DND-41 (cell line): ENCODE measurements around the gene LPCAT2.

Experiments
- ATAC-seq: fragments of 200-7000 bp; cut with Tn5 transposase; 3 replicates; pipeline ENCODE4 v1.9.1; 2021; ENCODE audit warnings: low read depth; ENCODE audit not compliant: insufficient read depth
- DNase-seq: peaks from one replicate; pipeline ENCODE4 v3.0.0-alpha.2; 2020
- H2AFZ ChIP-seq: 2 replicates; pipeline ENCODE4 v1.6.0; 2012; ENCODE audit warnings: low read depth, low read length
- H3K27ac ChIP-seq: 2 replicates; pipeline ENCODE4 v1.5.1; 2012; ENCODE audit warnings: low read length, inconsistent platforms
- H3K27me3 ChIP-seq: fragments of 200-600 bp; sonication (generic); 2 replicates; pipeline ENCODE4 v1.6.0; 2012; ENCODE audit warnings: low read length, mild to moderate bottlenecking, inconsistent platforms; ENCODE audit not compliant: insufficient read depth, poor library complexity
- H3K36me3 ChIP-seq: 2 replicates; pipeline ENCODE4 v1.5.1; 2012; ENCODE audit warnings: low read length, inconsistent platforms; ENCODE audit not compliant: insufficient read depth
- H3K4me1 ChIP-seq: 2 replicates; pipeline ENCODE4 v1.5.1; 2012; ENCODE audit warnings: mild to moderate bottlenecking, low read length; ENCODE audit not compliant: insufficient read depth
- H3K4me2 ChIP-seq: 2 replicates; pipeline ENCODE4 v1.6.0; 2012; ENCODE audit warnings: mild to moderate bottlenecking, moderate library complexity, low read length, inconsistent platforms; ENCODE audit not compliant: insufficient read depth
- H3K4me3 ChIP-seq, 2 experiments: fragments of 200-600 bp in 1 of 2; shearing (Covaris generic) in 1 of 2; 2 replicates each; pipeline ENCODE4 v1.5.1; 2012 to 2016; ENCODE audit warnings: inconsistent platforms in 2 of 2, low read length in 2 of 2, mild to moderate bottlenecking in 2 of 2, low read depth in 1 of 2, moderate library complexity in 1 of 2
- H3K79me2 ChIP-seq: 2 replicates; pipeline ENCODE4 v1.6.0; 2012; ENCODE audit warnings: low read length, inconsistent platforms; ENCODE audit not compliant: insufficient read depth
- H3K9ac ChIP-seq: 2 replicates; pipeline ENCODE4 v1.6.0; 2012; ENCODE audit warnings: low read depth, mild to moderate bottlenecking, inconsistent platforms, low read length, moderate library complexity
- H3K9me3 ChIP-seq: 2 replicates; pipeline ENCODE4 v1.5.1; 2012; ENCODE audit warnings: low read length, moderate library complexity, mild to moderate bottlenecking, inconsistent platforms; ENCODE audit not compliant: insufficient read depth, severe bottlenecking
- H4K20me1 ChIP-seq: 2 replicates; pipeline ENCODE4 v1.6.0; 2012; ENCODE audit warnings: low read length; ENCODE audit not compliant: insufficient read depth
- EZH2 ChIP-seq: IDR thresholded peaks from 3 replicates; pipeline ENCODE4 v1.6.1; 2012; ENCODE audit warnings: borderline replicate concordance, low read depth, mild to moderate bottlenecking, moderate library complexity, low read length, inconsistent platforms; ENCODE audit not compliant: severe bottlenecking
- TF ChIP-seq, protein P1 (sequence below): IDR thresholded peaks from 2 replicates; pipeline ENCODE4 v1.5.1; 2012; ENCODE audit warnings: borderline replicate concordance, low read length, moderate library complexity, mild to moderate bottlenecking; ENCODE audit not compliant: poor library complexity, severe bottlenecking; ENCODE audit errors: extremely low read depth

The LPCAT2 gene

GRCh38 chr16:55543472-55543871 is 34.6 kb downstream of the LPCAT2 start:
- Histone ChIP-seq H2AFZ (no peak overlapping the region), H3K79me2 (no peaks in the 10 kb centered on the region), H4K20me1 (no peaks in the 10 kb centered on the region), H3K4me3 (no peak overlapping the region), H3K9me3 (no peaks in the 10 kb centered on the region), H3K9ac (no peak overlapping the region), H3K36me3 (no peaks in the 10 kb centered on the region), H3K27me3 (peaks cover 18% of the 10 kb centered on the region), H3K4me1 (no peaks in the 10 kb centered on the region), H3K4me2 (no peak overlapping the region), H3K27ac (no peak overlapping the region)
- ATAC-seq: no peak
- TF ChIP-seq, protein P1, sequence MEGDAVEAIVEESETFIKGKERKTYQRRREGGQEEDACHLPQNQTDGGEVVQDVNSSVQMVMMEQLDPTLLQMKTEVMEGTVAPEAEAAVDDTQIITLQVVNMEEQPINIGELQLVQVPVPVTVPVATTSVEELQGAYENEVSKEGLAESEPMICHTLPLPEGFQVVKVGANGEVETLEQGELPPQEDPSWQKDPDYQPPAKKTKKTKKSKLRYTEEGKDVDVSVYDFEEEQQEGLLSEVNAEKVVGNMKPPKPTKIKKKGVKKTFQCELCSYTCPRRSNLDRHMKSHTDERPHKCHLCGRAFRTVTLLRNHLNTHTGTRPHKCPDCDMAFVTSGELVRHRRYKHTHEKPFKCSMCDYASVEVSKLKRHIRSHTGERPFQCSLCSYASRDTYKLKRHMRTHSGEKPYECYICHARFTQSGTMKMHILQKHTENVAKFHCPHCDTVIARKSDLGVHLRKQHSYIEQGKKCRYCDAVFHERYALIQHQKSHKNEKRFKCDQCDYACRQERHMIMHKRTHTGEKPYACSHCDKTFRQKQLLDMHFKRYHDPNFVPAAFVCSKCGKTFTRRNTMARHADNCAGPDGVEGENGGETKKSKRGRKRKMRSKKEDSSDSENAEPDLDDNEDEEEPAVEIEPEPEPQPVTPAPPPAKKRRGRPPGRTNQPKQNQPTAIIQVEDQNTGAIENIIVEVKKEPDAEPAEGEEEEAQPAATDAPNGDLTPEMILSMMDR: no peak
- no peak for TF ChIP-seq EZH2
- DNase-seq: no peak

DNA sequence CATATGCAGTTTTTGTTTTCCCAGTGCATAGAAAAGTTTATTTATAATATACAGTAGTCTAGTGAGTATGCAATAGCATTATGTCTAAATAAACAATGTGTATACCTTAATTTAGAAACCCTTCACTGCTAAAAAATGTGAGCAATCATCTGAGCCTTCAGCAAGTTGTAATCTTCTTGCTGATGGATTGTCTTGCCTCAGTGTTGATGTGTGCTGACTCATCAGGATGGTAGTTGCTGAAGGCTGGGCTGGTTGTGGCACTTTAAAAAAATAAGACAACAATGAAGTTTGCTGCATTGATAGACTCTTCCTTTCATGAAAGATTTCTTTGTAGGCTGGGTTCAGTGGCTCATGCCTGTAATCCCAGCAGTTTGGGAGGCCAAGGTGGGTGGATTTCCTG is 43.7 kb downstream of the LPCAT2 start:
- TF ChIP-seq, protein P1: no peak
- no peak for TF ChIP-seq EZH2
- Histone ChIP-seq H3K9ac (no peak overlapping the region), H3K79me2 (no peaks in the 10 kb centered on the region), H3K4me3 (no peak overlapping the region), H3K27ac (no peak overlapping the region), H3K27me3 (peaks cover 5% of the 10 kb centered on the region), H4K20me1 (no peaks in the 10 kb centered on the region), H2AFZ (no peak overlapping the region), H3K9me3 (no peaks in the 10 kb centered on the region), H3K4me1 (no peaks in the 10 kb centered on the region), H3K4me2 (no peak overlapping the region), H3K36me3 (no peaks in the 10 kb centered on the region)
- ATAC-seq (no peak), DNase-seq (no peak)

- Histone ChIP-seq H3K9me3 (no peaks in the 10 kb centered on the region), H3K79me2 (no peaks in the 10 kb centered on the region), H3K4me2 (no peak overlapping the region), H2AFZ (no peak overlapping the region), H3K4me1 (no peaks in the 10 kb centered on the region), H3K9ac (no peak overlapping the region), H3K27ac (no peak overlapping the region), H3K4me3 (no peak overlapping the region), H3K27me3 (peaks cover 5% of the 10 kb centered on the region), H4K20me1 (no peaks in the 10 kb centered on the region), H3K36me3 (no peaks in the 10 kb centered on the region)
- TF ChIP-seq, protein P1: no peak
- no peak for TF ChIP-seq EZH2
- ATAC-seq (no peak), DNase-seq (no peak)
Measured at GRCh38 chr16:55555436-55555835, 46.6 kb downstream of the LPCAT2 start.

DNA sequence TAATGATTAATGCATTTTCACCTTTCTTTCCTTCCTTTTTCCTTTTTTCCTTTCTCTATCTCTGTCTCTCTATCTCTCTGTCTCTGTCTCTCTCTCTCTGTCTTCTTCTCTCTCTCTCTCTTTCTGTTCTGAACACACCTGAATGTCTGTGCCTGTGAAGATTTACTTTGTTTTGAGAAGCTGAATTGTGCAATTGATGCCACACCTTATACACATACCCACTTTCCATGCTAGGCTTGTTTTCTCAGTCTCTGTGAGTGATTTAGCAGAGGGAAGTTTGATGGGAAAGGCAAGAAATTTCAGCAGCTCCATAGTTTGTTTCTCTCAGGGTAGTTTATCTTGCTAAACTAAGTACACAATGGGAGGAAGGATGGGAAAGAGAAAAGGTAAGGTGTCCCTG is 48.3 kb downstream of the LPCAT2 start:
- Histone ChIP-seq H2AFZ (no peak overlapping the region), H3K4me3 (no peak overlapping the region), H3K4me2 (no peak overlapping the region), H3K27me3 (peaks cover 5% of the 10 kb centered on the region), H3K4me1 (no peaks in the 10 kb centered on the region), H3K36me3 (no peaks in the 10 kb centered on the region), H3K9ac (no peak overlapping the region), H3K79me2 (no peaks in the 10 kb centered on the region), H3K27ac (no peak overlapping the region), H3K9me3 (no peaks in the 10 kb centered on the region), H4K20me1 (no peaks in the 10 kb centered on the region)
- DNase-seq: no peak
- no peak for TF ChIP-seq EZH2
- TF ChIP-seq, protein P1: no peak
- ATAC-seq: no peak
